ENCODE measurements around the gene PRSS38. TPM values are rescaled to one million over a fixed set of nuclear protein-coding genes. Genes with fewer than 3 reads are reported as not detected.
A peak's percentile ranks its signal among the peaks of the same experiment; 100 is the strongest.

The PRSS38 gene
- total RNA-seq, 6 donors from 2014 or later = not detected

DNA sequence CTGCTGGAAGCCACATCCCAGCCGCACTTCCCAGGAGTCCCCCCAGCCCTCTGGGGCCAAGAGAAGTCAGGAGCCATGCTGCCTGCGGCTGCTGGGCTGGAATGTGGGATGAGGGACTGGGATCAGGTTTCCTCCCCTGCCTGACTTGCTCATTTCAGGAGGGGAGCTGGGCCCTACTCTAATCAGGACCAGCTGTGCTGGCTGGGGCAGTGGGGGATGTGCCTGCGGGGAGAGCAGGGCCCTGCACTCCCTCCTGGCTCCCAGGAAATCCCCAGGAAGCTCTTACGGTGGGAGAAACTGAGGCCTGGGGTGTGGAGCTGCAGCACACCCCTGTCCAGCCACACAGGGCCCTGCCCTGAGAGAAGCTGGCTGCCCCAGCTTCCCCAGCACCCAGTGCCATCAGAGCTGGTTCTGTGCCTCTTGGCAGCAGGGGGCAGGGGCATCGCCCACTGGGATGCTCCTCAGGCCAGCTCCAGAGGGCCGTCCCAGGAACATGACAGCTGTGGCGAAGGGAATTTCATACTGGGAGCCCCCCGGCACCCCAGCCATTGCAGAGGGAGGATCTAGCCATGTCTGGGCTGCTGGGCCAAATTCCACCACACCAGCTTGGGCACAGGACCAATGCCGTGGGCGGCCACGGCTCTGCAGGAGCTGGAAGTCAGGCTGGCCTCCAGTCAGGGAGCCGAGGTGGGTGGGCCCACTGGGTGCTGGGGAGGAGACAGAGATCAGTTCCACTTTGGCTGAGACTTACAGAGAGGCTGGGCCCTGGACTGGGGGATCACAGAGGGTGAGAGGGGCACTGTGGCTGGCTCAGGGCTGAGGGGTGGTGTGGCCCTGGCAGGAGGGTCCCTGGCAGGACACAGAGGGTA is 21.3 kb upstream of the PRSS38 start:
- DNase-seq (peak in 1 of 2 donors; percentile 86), ATAC-seq (ENCODE audit: low FRiP score in 2 of 2) (peak; percentile 8 to 87)
- Histone ChIP-seq H3K9me3 (no peaks in the 10 kb centered on the region), H3K27me3 (no peaks in the 10 kb centered on the region), H3K27ac (no peak overlapping the region), H3K4me1 (peaks cover 0 to 3% (median 0%) of the 10 kb centered on the region in 4 donors), H3K4me3 (no peak overlapping the region), H3K36me3 (no peaks in the 10 kb centered on the region)
- no peak for TF ChIP-seq POLR2A (IDR thresholded peaks at IDR 0.05)
- TF ChIP-seq, protein P1, sequence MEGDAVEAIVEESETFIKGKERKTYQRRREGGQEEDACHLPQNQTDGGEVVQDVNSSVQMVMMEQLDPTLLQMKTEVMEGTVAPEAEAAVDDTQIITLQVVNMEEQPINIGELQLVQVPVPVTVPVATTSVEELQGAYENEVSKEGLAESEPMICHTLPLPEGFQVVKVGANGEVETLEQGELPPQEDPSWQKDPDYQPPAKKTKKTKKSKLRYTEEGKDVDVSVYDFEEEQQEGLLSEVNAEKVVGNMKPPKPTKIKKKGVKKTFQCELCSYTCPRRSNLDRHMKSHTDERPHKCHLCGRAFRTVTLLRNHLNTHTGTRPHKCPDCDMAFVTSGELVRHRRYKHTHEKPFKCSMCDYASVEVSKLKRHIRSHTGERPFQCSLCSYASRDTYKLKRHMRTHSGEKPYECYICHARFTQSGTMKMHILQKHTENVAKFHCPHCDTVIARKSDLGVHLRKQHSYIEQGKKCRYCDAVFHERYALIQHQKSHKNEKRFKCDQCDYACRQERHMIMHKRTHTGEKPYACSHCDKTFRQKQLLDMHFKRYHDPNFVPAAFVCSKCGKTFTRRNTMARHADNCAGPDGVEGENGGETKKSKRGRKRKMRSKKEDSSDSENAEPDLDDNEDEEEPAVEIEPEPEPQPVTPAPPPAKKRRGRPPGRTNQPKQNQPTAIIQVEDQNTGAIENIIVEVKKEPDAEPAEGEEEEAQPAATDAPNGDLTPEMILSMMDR (IDR thresholded peaks at IDR 0.05) = no peak
- WGBS, 2 donors = 60 to 64% methylated on average over 1 to 11 of the region's 12 CpGs

DNA sequence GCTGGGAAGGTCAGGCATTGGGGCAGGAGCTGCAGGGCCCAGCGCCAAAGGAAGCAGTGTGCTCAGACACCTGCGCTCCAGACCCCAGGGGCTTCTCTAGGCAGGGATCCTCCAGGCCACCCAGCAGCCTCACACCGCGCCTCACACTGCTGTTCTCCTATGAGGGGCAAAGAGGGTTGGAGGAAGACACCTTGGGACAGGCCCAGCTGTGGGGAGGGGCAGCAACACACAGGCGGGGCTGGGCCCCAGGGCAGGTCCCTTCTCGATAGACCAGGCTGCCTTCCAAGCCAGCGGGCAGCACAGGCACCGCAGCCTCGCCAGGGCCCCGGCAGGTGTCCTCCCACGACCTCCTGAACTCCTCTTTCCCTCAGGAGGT is 20.7 kb upstream of the PRSS38 start:
- TF ChIP-seq, protein P1 (IDR thresholded peaks at IDR 0.05) = no peak
- TF ChIP-seq POLR2AphosphoS5 (IDR thresholded peaks at IDR 0.05) = no peak
- TF ChIP-seq EP300 (IDR thresholded peaks at IDR 0.05) = no peak
- Histone ChIP-seq H3K36me3 (no peaks in the 10 kb centered on the region), H3K27ac (no peak overlapping the region), H3K4me1 (peaks cover 0 to 3% (median 0%) of the 10 kb centered on the region in 4 donors), H3K9me3 (no peaks in the 10 kb centered on the region), H3K4me3 (no peak overlapping the region), H3K27me3 (no peaks in the 10 kb centered on the region)
- peak in 1 of 2 donors; percentile 4 for ATAC-seq (ENCODE audit: low FRiP score in 2 of 2)
- WGBS, 2 donors = 55 to 68% methylated on average over 6 to 11 of the region's 11 CpGs
- DNase-seq = peak in 1 of 2 donors; percentile 72

DNA sequence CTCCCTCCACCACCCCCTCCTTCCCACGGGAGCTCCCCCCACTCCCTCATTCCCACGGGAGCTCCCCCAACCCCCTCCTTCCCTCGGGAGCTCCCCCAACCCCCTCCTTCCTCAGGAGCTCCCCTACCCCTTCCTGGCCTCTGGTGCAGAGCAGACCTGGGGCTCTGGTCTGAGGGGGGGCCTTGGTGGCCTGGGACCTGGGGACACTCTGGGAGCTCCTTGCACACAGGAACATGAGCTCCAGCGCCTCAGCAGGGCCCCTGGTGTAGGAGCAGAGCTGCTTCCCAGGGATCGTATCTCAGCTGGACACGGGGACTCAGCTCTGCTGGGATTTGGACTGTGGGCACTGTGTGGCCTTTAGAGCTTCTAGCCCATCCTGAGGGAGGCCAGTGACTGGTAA is 19.7 kb upstream of the PRSS38 start:
- no peaks in the 10 kb centered on the region for H3K9me3 ChIP-seq
- H3K27me3 ChIP-seq = no peaks in the 10 kb centered on the region
- peaks cover 0 to 3% (median 0%) of the 10 kb centered on the region in 4 donors for H3K4me1 ChIP-seq
- 52 to 86% methylated on average over 1 to 4 of the region's 6 CpGs for WGBS, 2 donors
- no peak for TF ChIP-seq POLR2AphosphoS5 (IDR thresholded peaks at IDR 0.05)
- no peak for ATAC-seq (ENCODE audit: low FRiP score in 2 of 2)
- no peak for DNase-seq
- H3K27ac ChIP-seq = no peak overlapping the region
- H3K36me3 ChIP-seq = no peaks in the 10 kb centered on the region
- H3K4me3 ChIP-seq = no peak overlapping the region

DNA sequence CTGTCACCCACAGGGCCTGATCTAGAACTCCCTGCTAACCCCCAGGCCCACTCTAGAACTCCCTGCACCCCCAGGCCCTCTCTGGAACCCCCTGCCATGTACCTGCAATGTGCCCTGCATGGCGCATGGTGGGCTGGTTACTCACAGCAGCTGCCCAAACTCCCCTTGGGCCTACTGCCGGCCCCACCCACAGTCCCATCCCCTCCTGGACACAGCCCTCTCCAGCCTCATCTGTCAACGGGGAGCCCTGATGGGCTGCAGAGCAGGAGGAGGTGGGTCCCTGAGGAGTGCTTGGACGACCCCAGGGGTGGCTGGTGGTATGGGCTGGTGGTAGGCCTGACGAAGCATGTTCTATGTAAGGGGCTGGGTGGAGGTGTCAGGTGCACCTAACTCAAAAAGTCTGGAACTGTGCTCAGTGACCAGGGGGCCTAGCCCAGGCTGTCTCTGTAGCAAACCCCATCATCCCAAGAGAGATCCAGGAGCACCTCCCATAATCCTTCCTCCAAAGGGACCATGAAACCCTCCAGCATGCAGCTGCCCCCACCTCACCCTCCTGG is 19.0 kb upstream of the PRSS38 start:
- Histone ChIP-seq H3K27ac (no peak overlapping the region), H3K4me1 (peaks cover 0 to 3% (median 0%) of the 10 kb centered on the region in 4 donors), H3K36me3 (no peaks in the 10 kb centered on the region), H3K4me3 (no peak overlapping the region), H3K27me3 (no peaks in the 10 kb centered on the region), H3K9me3 (no peaks in the 10 kb centered on the region)
- no peak for ATAC-seq (ENCODE audit: low FRiP score in 2 of 2)
- WGBS, 2 donors = 88 to 90% methylated on average over 2 to 5 of the region's 5 CpGs
- DNase-seq = no peak
- TF ChIP-seq EP300 (IDR thresholded peaks at IDR 0.05) = no peak
- TF ChIP-seq, protein P1 (IDR thresholded peaks at IDR 0.05) = no peak
- TF ChIP-seq POLR2AphosphoS5 (IDR thresholded peaks at IDR 0.05) = no peak
- TF ChIP-seq POLR2A (IDR thresholded peaks at IDR 0.05) = no peak

DNA sequence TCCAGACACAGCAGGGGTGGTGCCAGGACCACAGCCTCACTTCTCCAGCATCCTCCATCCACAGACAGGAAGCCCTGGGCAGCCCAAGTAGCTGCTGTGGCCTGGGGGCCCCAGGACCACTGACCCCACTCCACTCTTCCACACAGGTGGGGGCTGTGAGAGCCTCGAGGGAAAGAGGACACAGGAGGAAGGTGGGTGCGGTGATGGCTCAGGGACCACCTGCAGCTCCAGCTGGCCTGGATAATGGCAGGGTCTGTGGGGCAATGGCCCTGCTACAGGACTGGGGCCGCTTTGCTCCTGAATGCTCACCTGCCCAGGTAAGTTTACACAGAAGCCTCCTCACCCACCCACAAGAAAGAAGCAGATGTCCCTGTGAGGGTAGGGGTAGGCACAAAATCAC is 18.3 kb upstream of the PRSS38 start:
- no peak for DNase-seq
- H3K36me3 ChIP-seq = no peaks in the 10 kb centered on the region
- no peaks in the 10 kb centered on the region for H3K9me3 ChIP-seq
- no peak overlapping the region for H3K27ac ChIP-seq
- peaks cover 0 to 3% (median 0%) of the 10 kb centered on the region in 4 donors for H3K4me1 ChIP-seq
- no peak for TF ChIP-seq EP300 (IDR thresholded peaks at IDR 0.05)
- TF ChIP-seq POLR2A (IDR thresholded peaks at IDR 0.05) = no peak
- TF ChIP-seq, protein P1 (IDR thresholded peaks at IDR 0.05) = no peak
- TF ChIP-seq POLR2AphosphoS5 (IDR thresholded peaks at IDR 0.05) = no peak
- no peak for ATAC-seq (ENCODE audit: low FRiP score in 2 of 2)
- no peaks in the 10 kb centered on the region for H3K27me3 ChIP-seq
- 86 to 93% methylated on average over 3 of the region's 3 CpGs for WGBS, 2 donors
- no peak overlapping the region for H3K4me3 ChIP-seq
